HEK293 (cell line): Measurements from ENCODE around the gene REV3L.

Experiments used
- CTCF ChIA-PET: fragments of 350-600 bp; formaldehyde crosslinking; extraction: SDS; loops from one replicate; lab custom pipeline; 2021; ENCODE audit warnings: antibody characterized with exemption; lab: Yijun Ruan, JAX
- POLR2A ChIA-PET: fragments of 300-600 bp; formaldehyde crosslinking; extraction: SDS; loops from one replicate; lab custom pipeline; 2020; ENCODE audit warnings: antibody characterized with exemption, inconsistent platforms; lab: Yijun Ruan, JAX
- H3K27ac ChIP-seq: fragments of 200-500 bp; sonication (Bioruptor generic); 2 replicates; pipeline ENCODE4 v1.5.1; 2014; ENCODE audit warnings: low read depth, low read length, control low read depth, inconsistent platforms; ENCODE audit errors: extremely low read depth
- H3K36me3 ChIP-seq, 2 experiments: fragments of 200-500 bp in 1 of 2; sonication (Bioruptor generic) in 1 of 2; 1 replicate in 1 of 2; 2 replicates in 1 of 2; pipeline ENCODE4 v1.5.1; 2014 to 2017; ENCODE audit warnings: inconsistent platforms in 2 of 2, low read length in 2 of 2; ENCODE audit not compliant: control insufficient read depth in 2 of 2, insufficient read depth in 1 of 2
- H3K4me1 ChIP-seq: fragments of 200-500 bp; sonication (Bioruptor generic); 2 replicates; pipeline ENCODE4 v1.5.1; 2014; ENCODE audit warnings: mild to moderate bottlenecking, low read length, inconsistent platforms; ENCODE audit not compliant: control insufficient read depth, insufficient read depth
- H3K4me3 ChIP-seq: 2 replicates; pipeline ENCODE4 v1.5.1; 2011; ENCODE audit warnings: low read depth, mild to moderate bottlenecking, control low read depth, low read length, moderate library complexity
- H3K9me3 ChIP-seq: fragments of 200-500 bp; sonication (Bioruptor generic); 2 replicates; pipeline ENCODE4 v1.5.1; 2014; ENCODE audit warnings: low read depth, low read length, inconsistent platforms; ENCODE audit not compliant: control insufficient read depth, insufficient read depth
- KLF17 ChIP-seq: fragments of 450-650 bp; formaldehyde crosslinking; IDR thresholded peaks from 2 replicates; pipeline ENCODE4 v1.5.1; 2016; ENCODE audit warnings: missing biosample characterization, missing genetic modification characterization
- OSR2 ChIP-seq: fragments of 450-650 bp; formaldehyde crosslinking; IDR thresholded peaks from 2 replicates; pipeline ENCODE4 v1.5.1; 2016; ENCODE audit warnings: missing biosample characterization, missing genetic modification characterization
- PBX3 ChIP-seq: sonication (generic); formaldehyde crosslinking; IDR thresholded peaks from 2 replicates; pipeline ENCODE4 v1.8.1; 2022; ENCODE audit warnings: mild to moderate bottlenecking, moderate library complexity, missing genetic modification reagents
- PRDM1 ChIP-seq: fragments of 450-650 bp; formaldehyde crosslinking; IDR thresholded peaks from 2 replicates; pipeline ENCODE4; 2016; ENCODE audit warnings: missing biosample characterization, missing genetic modification characterization
- ZFP41 ChIP-seq: fragments of 450-650 bp; formaldehyde crosslinking; IDR thresholded peaks from 2 replicates; pipeline ENCODE4 v1.5.1; 2016; ENCODE audit warnings: missing biosample characterization, missing genetic modification characterization, borderline replicate concordance
- ZNF302 ChIP-seq: fragments of 450-650 bp; formaldehyde crosslinking; IDR thresholded peaks from 2 replicates; pipeline ENCODE4 v1.5.1; 2016; ENCODE audit warnings: missing biosample characterization, missing genetic modification characterization, low read depth
- ZNF510 ChIP-seq: fragments of 450-650 bp; formaldehyde crosslinking; IDR thresholded peaks from 2 replicates; pipeline ENCODE4 v1.5.1; 2018; ENCODE audit warnings: mild to moderate bottlenecking, missing genetic modification characterization, missing biosample characterization; ENCODE audit not compliant: insufficient replicate concordance
- ZNF558 ChIP-seq: fragments of 450-650 bp; formaldehyde crosslinking; IDR thresholded peaks from 2 replicates; pipeline ENCODE4 v1.5.1; 2016; ENCODE audit warnings: missing biosample characterization, missing genetic modification characterization
- ZNF571 ChIP-seq: fragments of 450-650 bp; formaldehyde crosslinking; IDR thresholded peaks from 2 replicates; pipeline ENCODE4 v1.5.0; 2017; ENCODE audit warnings: missing biosample characterization, missing genetic modification characterization
- TF ChIP-seq, protein P1 (sequence below): fragments of 450-650 bp; formaldehyde crosslinking; IDR thresholded peaks from 2 replicates; pipeline ENCODE4 v1.5.1; 2017; ENCODE audit warnings: missing biosample characterization, missing genetic modification characterization
- TF ChIP-seq, protein P2 (sequence below): fragments of 450-650 bp; formaldehyde crosslinking; IDR thresholded peaks from 2 replicates; pipeline ENCODE4 v1.5.1; 2016; ENCODE audit warnings: missing biosample characterization, missing genetic modification characterization, low read depth
- TF ChIP-seq, protein P3 (sequence below): fragments of 450-650 bp; IDR thresholded peaks from 2 replicates; pipeline ENCODE4 v1.5.1; 2018; ENCODE audit warnings: missing biosample characterization, missing genetic modification characterization
- TF ChIP-seq, protein P4 (sequence below): fragments of 450-650 bp; formaldehyde crosslinking; IDR thresholded peaks from 2 replicates; pipeline ENCODE4 v1.5.1; 2016; ENCODE audit warnings: missing biosample characterization, missing genetic modification characterization, borderline replicate concordance

The REV3L gene

GRCh38 chr6:111294374-111294967 is 188.5 kb downstream of the REV3L start:
- TF ChIP-seq ZNF558 (no peak), KLF17 (tag by site-specific recombination) (no peak), ZFP41 (tag by site-specific recombination) (no peak), PRDM1 (no peak), OSR2 (tag by site-specific recombination) (no peak), PBX3 (CRISPR knock-in tag) (no peak), ZNF302 (tag by site-specific recombination) (no peak), ZNF571 (tag by site-specific recombination) (no peak), ZNF510 (tag by site-specific recombination) (no peak)
- TF ChIP-seq, protein P1, sequence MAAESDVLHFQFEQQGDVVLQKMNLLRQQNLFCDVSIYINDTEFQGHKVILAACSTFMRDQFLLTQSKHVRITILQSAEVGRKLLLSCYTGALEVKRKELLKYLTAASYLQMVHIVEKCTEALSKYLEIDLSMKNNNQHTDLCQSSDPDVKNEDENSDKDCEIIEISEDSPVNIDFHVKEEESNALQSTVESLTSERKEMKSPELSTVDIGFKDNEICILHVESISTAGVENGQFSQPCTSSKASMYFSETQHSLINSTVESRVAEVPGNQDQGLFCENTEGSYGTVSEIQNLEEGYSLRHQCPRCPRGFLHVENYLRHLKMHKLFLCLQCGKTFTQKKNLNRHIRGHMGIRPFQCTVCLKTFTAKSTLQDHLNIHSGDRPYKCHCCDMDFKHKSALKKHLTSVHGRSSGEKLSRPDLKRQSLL (tag by site-specific recombination): no peak
- TF ChIP-seq, protein P2, sequence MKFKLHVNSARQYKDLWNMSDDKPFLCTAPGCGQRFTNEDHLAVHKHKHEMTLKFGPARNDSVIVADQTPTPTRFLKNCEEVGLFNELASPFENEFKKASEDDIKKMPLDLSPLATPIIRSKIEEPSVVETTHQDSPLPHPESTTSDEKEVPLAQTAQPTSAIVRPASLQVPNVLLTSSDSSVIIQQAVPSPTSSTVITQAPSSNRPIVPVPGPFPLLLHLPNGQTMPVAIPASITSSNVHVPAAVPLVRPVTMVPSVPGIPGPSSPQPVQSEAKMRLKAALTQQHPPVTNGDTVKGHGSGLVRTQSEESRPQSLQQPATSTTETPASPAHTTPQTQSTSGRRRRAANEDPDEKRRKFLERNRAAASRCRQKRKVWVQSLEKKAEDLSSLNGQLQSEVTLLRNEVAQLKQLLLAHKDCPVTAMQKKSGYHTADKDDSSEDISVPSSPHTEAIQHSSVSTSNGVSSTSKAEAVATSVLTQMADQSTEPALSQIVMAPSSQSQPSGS: no peak
- TF ChIP-seq, protein P3, sequence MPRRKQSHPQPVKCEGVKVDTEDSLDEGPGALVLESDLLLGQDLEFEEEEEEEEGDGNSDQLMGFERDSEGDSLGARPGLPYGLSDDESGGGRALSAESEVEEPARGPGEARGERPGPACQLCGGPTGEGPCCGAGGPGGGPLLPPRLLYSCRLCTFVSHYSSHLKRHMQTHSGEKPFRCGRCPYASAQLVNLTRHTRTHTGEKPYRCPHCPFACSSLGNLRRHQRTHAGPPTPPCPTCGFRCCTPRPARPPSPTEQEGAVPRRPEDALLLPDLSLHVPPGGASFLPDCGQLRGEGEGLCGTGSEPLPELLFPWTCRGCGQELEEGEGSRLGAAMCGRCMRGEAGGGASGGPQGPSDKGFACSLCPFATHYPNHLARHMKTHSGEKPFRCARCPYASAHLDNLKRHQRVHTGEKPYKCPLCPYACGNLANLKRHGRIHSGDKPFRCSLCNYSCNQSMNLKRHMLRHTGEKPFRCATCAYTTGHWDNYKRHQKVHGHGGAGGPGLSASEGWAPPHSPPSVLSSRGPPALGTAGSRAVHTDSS (tag by site-specific recombination): no peak
- TF ChIP-seq, protein P4, sequence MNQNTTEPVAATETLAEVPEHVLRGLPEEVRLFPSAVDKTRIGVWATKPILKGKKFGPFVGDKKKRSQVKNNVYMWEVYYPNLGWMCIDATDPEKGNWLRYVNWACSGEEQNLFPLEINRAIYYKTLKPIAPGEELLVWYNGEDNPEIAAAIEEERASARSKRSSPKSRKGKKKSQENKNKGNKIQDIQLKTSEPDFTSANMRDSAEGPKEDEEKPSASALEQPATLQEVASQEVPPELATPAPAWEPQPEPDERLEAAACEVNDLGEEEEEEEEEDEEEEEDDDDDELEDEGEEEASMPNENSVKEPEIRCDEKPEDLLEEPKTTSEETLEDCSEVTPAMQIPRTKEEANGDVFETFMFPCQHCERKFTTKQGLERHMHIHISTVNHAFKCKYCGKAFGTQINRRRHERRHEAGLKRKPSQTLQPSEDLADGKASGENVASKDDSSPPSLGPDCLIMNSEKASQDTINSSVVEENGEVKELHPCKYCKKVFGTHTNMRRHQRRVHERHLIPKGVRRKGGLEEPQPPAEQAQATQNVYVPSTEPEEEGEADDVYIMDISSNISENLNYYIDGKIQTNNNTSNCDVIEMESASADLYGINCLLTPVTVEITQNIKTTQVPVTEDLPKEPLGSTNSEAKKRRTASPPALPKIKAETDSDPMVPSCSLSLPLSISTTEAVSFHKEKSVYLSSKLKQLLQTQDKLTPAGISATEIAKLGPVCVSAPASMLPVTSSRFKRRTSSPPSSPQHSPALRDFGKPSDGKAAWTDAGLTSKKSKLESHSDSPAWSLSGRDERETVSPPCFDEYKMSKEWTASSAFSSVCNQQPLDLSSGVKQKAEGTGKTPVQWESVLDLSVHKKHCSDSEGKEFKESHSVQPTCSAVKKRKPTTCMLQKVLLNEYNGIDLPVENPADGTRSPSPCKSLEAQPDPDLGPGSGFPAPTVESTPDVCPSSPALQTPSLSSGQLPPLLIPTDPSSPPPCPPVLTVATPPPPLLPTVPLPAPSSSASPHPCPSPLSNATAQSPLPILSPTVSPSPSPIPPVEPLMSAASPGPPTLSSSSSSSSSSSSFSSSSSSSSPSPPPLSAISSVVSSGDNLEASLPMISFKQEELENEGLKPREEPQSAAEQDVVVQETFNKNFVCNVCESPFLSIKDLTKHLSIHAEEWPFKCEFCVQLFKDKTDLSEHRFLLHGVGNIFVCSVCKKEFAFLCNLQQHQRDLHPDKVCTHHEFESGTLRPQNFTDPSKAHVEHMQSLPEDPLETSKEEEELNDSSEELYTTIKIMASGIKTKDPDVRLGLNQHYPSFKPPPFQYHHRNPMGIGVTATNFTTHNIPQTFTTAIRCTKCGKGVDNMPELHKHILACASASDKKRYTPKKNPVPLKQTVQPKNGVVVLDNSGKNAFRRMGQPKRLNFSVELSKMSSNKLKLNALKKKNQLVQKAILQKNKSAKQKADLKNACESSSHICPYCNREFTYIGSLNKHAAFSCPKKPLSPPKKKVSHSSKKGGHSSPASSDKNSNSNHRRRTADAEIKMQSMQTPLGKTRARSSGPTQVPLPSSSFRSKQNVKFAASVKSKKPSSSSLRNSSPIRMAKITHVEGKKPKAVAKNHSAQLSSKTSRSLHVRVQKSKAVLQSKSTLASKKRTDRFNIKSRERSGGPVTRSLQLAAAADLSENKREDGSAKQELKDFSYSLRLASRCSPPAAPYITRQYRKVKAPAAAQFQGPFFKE (tag by site-specific recombination): no peak
- no peaks in the 10 kb centered on the region for H3K9me3 ChIP-seq
- H3K4me3 ChIP-seq: no peak overlapping the region
- POLR2A ChIA-PET: interaction anchor here (0.7 kb wide), 2 partner anchors 35 to 86 kb away, joined by 3 to 4 read pairs; no protein-coding TSS in a partner anchor
- peaks cover 0 to 33% of the 10 kb centered on the region in 2 experiments; a peak in 1 of 3 replicates for H3K36me3 ChIP-seq
- CTCF ChIA-PET: no interaction called here
- no peak overlapping the region for H3K27ac ChIP-seq
- no peaks in the 10 kb centered on the region; the same call in 1 of the 2 replicates for H3K4me1 ChIP-seq
